SK-N-SH (cell line): ENCODE data around the gene LMO4. TPM values are rescaled to one million over a fixed set of nuclear protein-coding genes. Genes with fewer than 3 reads are reported as not detected.

Experiments
- CTCF ChIA-PET: fragments of 300-600, 350-600 bp; formaldehyde crosslinking; extraction: SDS; loops from one replicate; lab custom pipeline; 2021; lab: Yijun Ruan, JAX
- POLR2A ChIA-PET: fragments of 350-600 bp; sonication (Branson Sonifier 250); formaldehyde crosslinking; extraction: SDS; loops from one replicate; lab custom pipeline; 2020; ENCODE audit warnings: antibody characterized with exemption, inconsistent platforms; lab: Yijun Ruan, JAX
- DNase-seq: peaks from one replicate; pipeline ENCODE4 v3.0.0; 2012
- H2AFZ ChIP-seq: fragments of 200-600 bp; sonication (generic); 2 replicates; pipeline ENCODE4 v1.8.1; 2016; ENCODE audit warnings: antibody characterized with exemption, mild to moderate bottlenecking, low read depth
- H3F3A ChIP-seq: fragments of 200-600 bp; sonication (generic); replicated peaks from 2 replicates; pipeline ENCODE3; 2016; ENCODE audit warnings: antibody characterized with exemption, mild to moderate bottlenecking; ENCODE audit not compliant: insufficient read depth
- H3K27ac ChIP-seq, 2 experiments: fragments of 200-500 bp in 1 of 2; fragments of 200-600 bp in 1 of 2; sonication (Bioruptor generic) in 1 of 2; sonication (generic), shearing (Covaris generic) in 1 of 2; 2 replicates each; pipeline versions ENCODE4 v1.5.1 to v1.6.1; 2014 to 2016; ENCODE audit warnings: low read depth in 2 of 2, inconsistent platforms in 1 of 2, low read length in 1 of 2, mild to moderate bottlenecking in 1 of 2, mixed read lengths in 1 of 2
- H3K27me3 ChIP-seq: fragments of 200-600 bp; sonication (generic), shearing (Covaris generic); 2 replicates; pipeline ENCODE4 v1.6.1; 2016; ENCODE audit warnings: mixed run types; ENCODE audit not compliant: insufficient read depth
- H3K36me3 ChIP-seq, 2 experiments: fragments of 200-500 bp in 1 of 2; fragments of 200-600 bp in 1 of 2; sonication (Bioruptor generic) in 1 of 2; sonication (generic) in 1 of 2; replicated peaks in 1 of 2; 2 replicates each; pipeline versions ENCODE3 to v1.5.1; 2014 to 2016; ENCODE audit warnings: low read length in 1 of 2, mild to moderate bottlenecking in 1 of 2; ENCODE audit not compliant: insufficient read depth in 2 of 2, control insufficient read depth in 1 of 2
- H3K4me1 ChIP-seq, 2 experiments: fragments of 200-500 bp in 1 of 2; fragments of 200-600 bp in 1 of 2; sonication (Bioruptor generic) in 1 of 2; sonication (generic), shearing (Covaris generic) in 1 of 2; 2 replicates each; pipeline versions ENCODE4 v1.5.1 to v1.6.1; 2014 to 2016; ENCODE audit warnings: low read depth in 1 of 2, low read length in 1 of 2, mixed run types in 1 of 2; ENCODE audit not compliant: insufficient read depth in 2 of 2, control insufficient read depth in 1 of 2
- H3K4me2 ChIP-seq: fragments of 200-600 bp; sonication (generic), shearing (Covaris generic); 2 replicates; pipeline ENCODE4 v1.6.1; 2017; ENCODE audit warnings: mixed run types
- H3K4me3 ChIP-seq, 2 experiments: fragments of 200-500 bp in 1 of 2; fragments of 200-600 bp in 1 of 2; sonication (Bioruptor generic) in 1 of 2; sonication (generic), shearing (Covaris generic) in 1 of 2; 2 replicates each; pipeline versions ENCODE4 v1.5.1 to v1.8.1; 2014 to 2016; ENCODE audit warnings: low read depth in 2 of 2, inconsistent platforms in 1 of 2, low read length in 1 of 2, mild to moderate bottlenecking in 1 of 2, mixed read lengths in 1 of 2, moderate library complexity in 1 of 2
- H3K79me2 ChIP-seq: fragments of 200-600 bp; sonication (generic); 2 replicates; pipeline ENCODE4 v1.8.1; 2017; ENCODE audit warnings: mild to moderate bottlenecking; ENCODE audit not compliant: insufficient read depth
- H3K9ac ChIP-seq: fragments of 200-600 bp; sonication (generic); 2 replicates; pipeline ENCODE4 v1.6.1; 2017; ENCODE audit warnings: mixed run types
- H3K9me2 ChIP-seq: fragments of 200-600 bp; sonication (generic); 2 replicates; pipeline ENCODE4 v1.6.1; 2017; ENCODE audit warnings: mixed run types
- H3K9me3 ChIP-seq: fragments of 200-600 bp; sonication (generic); 2 replicates; pipeline ENCODE4 v1.6.1; 2017; ENCODE audit warnings: mixed run types, mild to moderate bottlenecking, moderate library complexity
- H4K20me1 ChIP-seq: fragments of 200-600 bp; sonication (generic); 2 replicates; pipeline ENCODE4 v1.6.1; 2017; ENCODE audit warnings: mild to moderate bottlenecking, mixed run types; ENCODE audit not compliant: insufficient read depth
- CHD2 ChIP-seq: fragments of 150-350 bp; IDR thresholded peaks from 2 replicates; pipeline ENCODE4 v1.6.1; 2018; ENCODE audit warnings: low read length; ENCODE audit not compliant: partially characterized antibody
- EZH2phosphoT487 ChIP-seq: fragments of 200-600 bp; sonication (generic); IDR thresholded peaks from 2 replicates; pipeline ENCODE4 v1.6.1; 2017; ENCODE audit warnings: low read depth, mixed run types, mild to moderate bottlenecking, antibody characterized with exemption, moderate library complexity, borderline replicate concordance
- FOSL2 ChIP-seq: IDR thresholded peaks from 2 replicates; pipeline ENCODE4 v1.4.0; 2012; ENCODE audit warnings: low read depth, mild to moderate bottlenecking, moderate library complexity, borderline replicate concordance
- GABPA ChIP-seq: IDR thresholded peaks from 2 replicates; pipeline ENCODE4 v1.4.0; 2012; ENCODE audit warnings: low read depth, mild to moderate bottlenecking
- IRF3 ChIP-seq: fragments of 150-350 bp; IDR thresholded peaks from 2 replicates; pipeline ENCODE4 v1.6.1; 2016; ENCODE audit warnings: mild to moderate bottlenecking, low read depth, low read length
- JUND ChIP-seq: IDR thresholded peaks from 2 replicates; pipeline ENCODE4 v1.4.0; 2012
- NFIC ChIP-seq: IDR thresholded peaks from 2 replicates; pipeline ENCODE4 v1.4.0; 2012; ENCODE audit warnings: borderline replicate concordance
- NRF1 ChIP-seq: IDR thresholded peaks from 2 replicates; pipeline ENCODE4 v1.6.1; 2012; ENCODE audit warnings: low read depth, mild to moderate bottlenecking, low read length
- POLR2AphosphoS5 ChIP-seq: IDR thresholded peaks from 2 replicates; pipeline ENCODE4 v1.6.1; 2012; ENCODE audit warnings: low read depth, low read length
- SMC3 ChIP-seq: IDR thresholded peaks from 2 replicates; pipeline ENCODE4 v1.6.1; 2012; ENCODE audit warnings: low read depth, low read length, improper control_type of control experiment
- TAF1 ChIP-seq: IDR thresholded peaks from 2 replicates; pipeline ENCODE4 v1.6.1; 2012; ENCODE audit warnings: low read depth, mild to moderate bottlenecking, low read length, moderate library complexity, borderline replicate concordance
- TCF12 ChIP-seq: IDR thresholded peaks from 2 replicates; pipeline ENCODE4 v1.4.0; 2012
- TEAD4 ChIP-seq: IDR thresholded peaks from 2 replicates; pipeline ENCODE4 v1.4.0; 2012; ENCODE audit warnings: mild to moderate bottlenecking, borderline replicate concordance; ENCODE audit not compliant: insufficient read depth
- USF1 ChIP-seq: IDR thresholded peaks from 2 replicates; pipeline ENCODE4 v1.4.0; 2012; ENCODE audit warnings: low read depth, borderline replicate concordance
- YY1 ChIP-seq: IDR thresholded peaks from 2 replicates; pipeline ENCODE4 v1.4.0; 2012; ENCODE audit warnings: low read depth, mild to moderate bottlenecking
- WGBS: methylation state at CpG from one replicate; pipeline ENCODE4 v1.1.6; 2017; ENCODE audit warnings: low lambda C conversion rate; 5-methylcytosine and 5-hydroxymethylcytosine counted together
- polyA plus RNA-seq, 3 experiments: library from polyadenylated mRNA; depleted of rRNA; stranded (reverse); fragments of >200 nt; gene quantifications; 2 replicates each; pipeline ENCODE4 v1.2.3, GENCODE V29; 2012
- TF ChIP-seq, protein P1 (sequence below): IDR thresholded peaks from 2 replicates; pipeline ENCODE4 v1.6.1; 2012; ENCODE audit warnings: mild to moderate bottlenecking, low read depth, low read length, moderate library complexity
- TF ChIP-seq, protein P2 (sequence below): IDR thresholded peaks from 2 replicates; pipeline ENCODE4; 2012

LMO4 gene
- polyA plus RNA-seq, 1 of the 3 experiments (the other 2 are of a cell fraction), result 64.7 TPM

- Histone ChIP-seq H3K9me3 (no peaks in the 10 kb centered on the region), H3K27ac (no peak overlapping the region), H3K9ac (no peak overlapping the region), H3K79me2 (no peaks in the 10 kb centered on the region), H3K27me3 (no peaks in the 10 kb centered on the region), H4K20me1 (no peaks in the 10 kb centered on the region), H3K4me3 (no peak overlapping the region), H3K9me2 (no peaks in the 10 kb centered on the region), H3K4me2 (no peak overlapping the region), H2AFZ (no peak overlapping the region), H3F3A (no peaks in the 10 kb centered on the region), H3K4me1 (no peaks in the 10 kb centered on the region), H3K36me3 (no peaks in the 10 kb centered on the region)
- ChIA-PET POLR2A (no interaction called here), CTCF (interaction anchor here (0.5 to 0.9 kb wide), 2 partner anchors 26 to 522 kb away, joined by 3 read pairs; no protein-coding TSS in a partner anchor)
- WGBS, result 47% methylated on average over 1 of the region's 1 CpG
- DNase-seq, result no peak
- TF ChIP-seq TAF1 (no peak), GABPA (no peak), USF1 (no peak), CHD2 (no peak), NRF1 (no peak), NFIC (no peak), TCF12 (no peak), POLR2AphosphoS5 (no peak), SMC3 (no peak), EZH2phosphoT487 (no peak), TEAD4 (no peak)
- TF ChIP-seq, protein P1, sequence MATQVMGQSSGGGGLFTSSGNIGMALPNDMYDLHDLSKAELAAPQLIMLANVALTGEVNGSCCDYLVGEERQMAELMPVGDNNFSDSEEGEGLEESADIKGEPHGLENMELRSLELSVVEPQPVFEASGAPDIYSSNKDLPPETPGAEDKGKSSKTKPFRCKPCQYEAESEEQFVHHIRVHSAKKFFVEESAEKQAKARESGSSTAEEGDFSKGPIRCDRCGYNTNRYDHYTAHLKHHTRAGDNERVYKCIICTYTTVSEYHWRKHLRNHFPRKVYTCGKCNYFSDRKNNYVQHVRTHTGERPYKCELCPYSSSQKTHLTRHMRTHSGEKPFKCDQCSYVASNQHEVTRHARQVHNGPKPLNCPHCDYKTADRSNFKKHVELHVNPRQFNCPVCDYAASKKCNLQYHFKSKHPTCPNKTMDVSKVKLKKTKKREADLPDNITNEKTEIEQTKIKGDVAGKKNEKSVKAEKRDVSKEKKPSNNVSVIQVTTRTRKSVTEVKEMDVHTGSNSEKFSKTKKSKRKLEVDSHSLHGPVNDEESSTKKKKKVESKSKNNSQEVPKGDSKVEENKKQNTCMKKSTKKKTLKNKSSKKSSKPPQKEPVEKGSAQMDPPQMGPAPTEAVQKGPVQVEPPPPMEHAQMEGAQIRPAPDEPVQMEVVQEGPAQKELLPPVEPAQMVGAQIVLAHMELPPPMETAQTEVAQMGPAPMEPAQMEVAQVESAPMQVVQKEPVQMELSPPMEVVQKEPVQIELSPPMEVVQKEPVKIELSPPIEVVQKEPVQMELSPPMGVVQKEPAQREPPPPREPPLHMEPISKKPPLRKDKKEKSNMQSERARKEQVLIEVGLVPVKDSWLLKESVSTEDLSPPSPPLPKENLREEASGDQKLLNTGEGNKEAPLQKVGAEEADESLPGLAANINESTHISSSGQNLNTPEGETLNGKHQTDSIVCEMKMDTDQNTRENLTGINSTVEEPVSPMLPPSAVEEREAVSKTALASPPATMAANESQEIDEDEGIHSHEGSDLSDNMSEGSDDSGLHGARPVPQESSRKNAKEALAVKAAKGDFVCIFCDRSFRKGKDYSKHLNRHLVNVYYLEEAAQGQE, result no peak
- TF ChIP-seq, all 33 proteins: peak for 0
Observed at GRCh38 chr1:87299661-87300060, 29.0 kb upstream of the LMO4 start.

GRCh38 chr1:87300628-87301027 lies 28.1 kb upstream of the LMO4 start:
- Histone ChIP-seq H3K36me3 (no peaks in the 10 kb centered on the region), H3K4me3 (no peak overlapping the region), H3K27ac (no peak overlapping the region), H3K4me1 (no peaks in the 10 kb centered on the region), H4K20me1 (no peaks in the 10 kb centered on the region), H3K27me3 (no peaks in the 10 kb centered on the region), H3K9ac (no peak overlapping the region), H3F3A (no peaks in the 10 kb centered on the region), H3K9me3 (no peaks in the 10 kb centered on the region), H3K9me2 (no peaks in the 10 kb centered on the region), H2AFZ (no peak overlapping the region), H3K79me2 (no peaks in the 10 kb centered on the region), H3K4me2 (no peak overlapping the region)
- TF ChIP-seq CHD2, result no peak
- TF ChIP-seq, protein P2, sequence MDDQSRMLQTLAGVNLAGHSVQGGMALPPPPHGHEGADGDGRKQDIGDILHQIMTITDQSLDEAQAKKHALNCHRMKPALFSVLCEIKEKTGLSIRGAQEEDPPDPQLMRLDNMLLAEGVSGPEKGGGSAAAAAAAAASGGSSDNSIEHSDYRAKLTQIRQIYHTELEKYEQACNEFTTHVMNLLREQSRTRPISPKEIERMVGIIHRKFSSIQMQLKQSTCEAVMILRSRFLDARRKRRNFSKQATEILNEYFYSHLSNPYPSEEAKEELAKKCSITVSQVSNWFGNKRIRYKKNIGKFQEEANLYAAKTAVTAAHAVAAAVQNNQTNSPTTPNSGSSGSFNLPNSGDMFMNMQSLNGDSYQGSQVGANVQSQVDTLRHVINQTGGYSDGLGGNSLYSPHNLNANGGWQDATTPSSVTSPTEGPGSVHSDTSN, result no peak
- TF ChIP-seq GABPA, result no peak
- TF ChIP-seq JUND, result no peak
- TF ChIP-seq NFIC, result no peak
- TF ChIP-seq TAF1, result no peak
- TF ChIP-seq YY1, result no peak
- TF ChIP-seq FOSL2, result no peak
- TF ChIP-seq IRF3, result no peak
- WGBS, result 76% methylated on average over 8 of the region's 8 CpGs
- DNase-seq, result no peak
- POLR2A ChIA-PET, result no interaction called here
- CTCF ChIA-PET, result interaction anchor here (0.9 kb wide), 1 partner anchor 26 kb away, joined by 3 read pairs; no protein-coding TSS in a partner anchor
